Measurements from ENCODE around the gene TMEM72. TPM values are rescaled to one million over a fixed set of nuclear protein-coding genes. Genes with fewer than 3 reads are reported as not detected.

TMEM72 gene
- total and polyA plus RNA-seq, 2 of the 13 experiments (the other 11 are each of a cell fraction or from before 2014, with no cell fraction given), result 0.04 TPM; not detected in 1

- TF ChIP-seq ATF4 (CRISPR knock-in tag; IDR thresholded peaks at IDR 0.05), result peak in 1 of 2 experiments; percentile 63; a peak in 1 of 4 replicates
- no peak; the same call in 1 of the 2 replicates for TF ChIP-seq ZFP90 (CRISPR knock-in tag; IDR thresholded peaks at IDR 0.05; ENCODE audit: borderline replicate concordance)
- TF ChIP-seq, protein P1, sequence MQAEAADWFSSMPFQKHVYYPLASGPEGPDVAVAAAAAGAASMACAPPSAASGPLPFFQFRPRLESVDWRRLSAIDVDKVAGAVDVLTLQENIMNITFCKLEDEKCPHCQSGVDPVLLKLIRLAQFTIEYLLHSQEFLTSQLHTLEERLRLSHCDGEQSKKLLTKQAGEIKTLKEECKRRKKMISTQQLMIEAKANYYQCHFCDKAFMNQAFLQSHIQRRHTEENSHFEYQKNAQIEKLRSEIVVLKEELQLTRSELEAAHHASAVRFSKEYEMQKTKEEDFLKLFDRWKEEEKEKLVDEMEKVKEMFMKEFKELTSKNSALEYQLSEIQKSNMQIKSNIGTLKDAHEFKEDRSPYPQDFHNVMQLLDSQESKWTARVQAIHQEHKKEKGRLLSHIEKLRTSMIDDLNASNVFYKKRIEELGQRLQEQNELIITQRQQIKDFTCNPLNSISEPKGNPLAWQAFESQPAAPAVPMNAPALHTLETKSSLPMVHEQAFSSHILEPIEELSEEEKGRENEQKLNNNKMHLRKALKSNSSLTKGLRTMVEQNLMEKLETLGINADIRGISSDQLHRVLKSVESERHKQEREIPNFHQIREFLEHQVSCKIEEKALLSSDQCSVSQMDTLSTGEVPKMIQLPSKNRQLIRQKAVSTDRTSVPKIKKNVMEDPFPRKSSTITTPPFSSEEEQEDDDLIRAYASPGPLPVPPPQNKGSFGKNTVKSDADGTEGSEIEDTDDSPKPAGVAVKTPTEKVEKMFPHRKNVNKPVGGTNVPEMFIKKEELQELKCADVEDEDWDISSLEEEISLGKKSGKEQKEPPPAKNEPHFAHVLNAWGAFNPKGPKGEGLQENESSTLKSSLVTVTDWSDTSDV (CRISPR knock-in tag; IDR thresholded peaks at IDR 0.05), result no peak
- TF ChIP-seq, protein P2, sequence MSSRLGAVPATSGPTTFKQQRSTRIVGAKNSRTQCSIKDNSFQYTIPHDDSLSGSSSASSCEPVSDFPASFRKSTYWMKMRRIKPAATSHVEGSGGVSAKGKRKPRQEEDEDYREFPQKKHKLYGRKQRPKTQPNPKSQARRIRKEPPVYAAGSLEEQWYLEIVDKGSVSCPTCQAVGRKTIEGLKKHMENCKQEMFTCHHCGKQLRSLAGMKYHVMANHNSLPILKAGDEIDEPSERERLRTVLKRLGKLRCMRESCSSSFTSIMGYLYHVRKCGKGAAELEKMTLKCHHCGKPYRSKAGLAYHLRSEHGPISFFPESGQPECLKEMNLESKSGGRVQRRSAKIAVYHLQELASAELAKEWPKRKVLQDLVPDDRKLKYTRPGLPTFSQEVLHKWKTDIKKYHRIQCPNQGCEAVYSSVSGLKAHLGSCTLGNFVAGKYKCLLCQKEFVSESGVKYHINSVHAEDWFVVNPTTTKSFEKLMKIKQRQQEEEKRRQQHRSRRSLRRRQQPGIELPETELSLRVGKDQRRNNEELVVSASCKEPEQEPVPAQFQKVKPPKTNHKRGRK (CRISPR knock-in tag; IDR thresholded peaks at IDR 0.05), result no peak
- peak; percentile 48 for TF ChIP-seq ZNF788 (CRISPR knock-in tag; IDR thresholded peaks at IDR 0.05; ENCODE audit: borderline replicate concordance)
- no peak for TF ChIP-seq SYNCRIP (IDR thresholded peaks at IDR 0.05; ENCODE audit: insufficient read depth, low read depth, low read length)
- TF ChIP-seq MLLT10 (CRISPR knock-in tag; IDR thresholded peaks at IDR 0.05), result no peak
- TF ChIP-seq TOE1 (CRISPR knock-in tag; IDR thresholded peaks at IDR 0.05), result no peak
- TF ChIP-seq ZNF572 (CRISPR knock-in tag; IDR thresholded peaks at IDR 0.05), result 0 out of 2 replicates have a peak, but pooled peaks have one; percentile 56
- no peak; the same call in 1 of the 2 replicates for TF ChIP-seq MXD4 (CRISPR knock-in tag; IDR thresholded peaks at IDR 0.05)
- TF ChIP-seq, protein P3, sequence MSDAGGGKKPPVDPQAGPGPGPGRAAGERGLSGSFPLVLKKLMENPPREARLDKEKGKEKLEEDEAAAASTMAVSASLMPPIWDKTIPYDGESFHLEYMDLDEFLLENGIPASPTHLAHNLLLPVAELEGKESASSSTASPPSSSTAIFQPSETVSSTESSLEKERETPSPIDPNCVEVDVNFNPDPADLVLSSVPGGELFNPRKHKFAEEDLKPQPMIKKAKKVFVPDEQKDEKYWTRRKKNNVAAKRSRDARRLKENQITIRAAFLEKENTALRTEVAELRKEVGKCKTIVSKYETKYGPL (CRISPR knock-in tag; IDR thresholded peaks at IDR 0.05), result no peak; the same call in 1 of the 2 replicates
- no peak for TF ChIP-seq NCOA1 (CRISPR knock-in tag; IDR thresholded peaks at IDR 0.05)
- no peak for TF ChIP-seq KDM5B (CRISPR knock-in tag; IDR thresholded peaks at IDR 0.05; ENCODE audit: borderline replicate concordance)
- TF ChIP-seq CAMTA2 (CRISPR knock-in tag; IDR thresholded peaks at IDR 0.05; ENCODE audit: borderline replicate concordance), result no peak
- TF ChIP-seq, protein P4, sequence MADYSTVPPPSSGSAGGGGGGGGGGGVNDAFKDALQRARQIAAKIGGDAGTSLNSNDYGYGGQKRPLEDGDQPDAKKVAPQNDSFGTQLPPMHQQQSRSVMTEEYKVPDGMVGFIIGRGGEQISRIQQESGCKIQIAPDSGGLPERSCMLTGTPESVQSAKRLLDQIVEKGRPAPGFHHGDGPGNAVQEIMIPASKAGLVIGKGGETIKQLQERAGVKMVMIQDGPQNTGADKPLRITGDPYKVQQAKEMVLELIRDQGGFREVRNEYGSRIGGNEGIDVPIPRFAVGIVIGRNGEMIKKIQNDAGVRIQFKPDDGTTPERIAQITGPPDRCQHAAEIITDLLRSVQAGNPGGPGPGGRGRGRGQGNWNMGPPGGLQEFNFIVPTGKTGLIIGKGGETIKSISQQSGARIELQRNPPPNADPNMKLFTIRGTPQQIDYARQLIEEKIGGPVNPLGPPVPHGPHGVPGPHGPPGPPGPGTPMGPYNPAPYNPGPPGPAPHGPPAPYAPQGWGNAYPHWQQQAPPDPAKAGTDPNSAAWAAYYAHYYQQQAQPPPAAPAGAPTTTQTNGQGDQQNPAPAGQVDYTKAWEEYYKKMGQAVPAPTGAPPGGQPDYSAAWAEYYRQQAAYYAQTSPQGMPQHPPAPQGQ (CRISPR knock-in tag; IDR thresholded peaks at IDR 0.05; ENCODE audit: borderline replicate concordance), result peak; percentile 99; the same call in 1 of the 2 replicates
- TF ChIP-seq PLRG1 (conservative IDR thresholded peaks at IDR 0.05), result no peak
- no peak for TF ChIP-seq MLX (CRISPR knock-in tag; IDR thresholded peaks at IDR 0.05)
- no peak for TF ChIP-seq AGO2 (optimal IDR thresholded peaks at IDR 0.05; ENCODE audit: low read depth, low read length)
These were observed 64.5 kb downstream of the TMEM72 start (continued) for GRCh38 chr10:44975431-44976331.
